K562 (cell line): ENCODE results near the gene DPH7.

Experiments used
- CCNT2 ChIP-seq: IDR thresholded peaks from 2 replicates; pipeline ENCODE4 v1.6.1; 2011; ENCODE audit warnings: borderline replicate concordance, low read depth, mild to moderate bottlenecking, moderate library complexity, mixed read lengths, low read length; ENCODE audit not compliant: insufficient read length; ENCODE audit errors: extremely low read depth
- CHD4 ChIP-seq: fragments of 200-600 bp; sonication (generic); IDR thresholded peaks from 3 replicates; pipeline ENCODE4 v1.6.1; 2012; ENCODE audit warnings: low read depth, mild to moderate bottlenecking, mixed read lengths, low read length, inconsistent platforms; ENCODE audit not compliant: insufficient read depth, insufficient replicate concordance, poor library complexity, severe bottlenecking
- CTCF ChIP-seq, 3 experiments: IDR thresholded peaks in 2 of 3; conservative IDR thresholded peaks in 1 of 3; 2 replicates each; pipeline ENCODE4 v1.5.1; 2011 to 2012; ENCODE audit warnings: low read length in 3 of 3, mild to moderate bottlenecking in 3 of 3, control low read depth in 2 of 3, improper control_type of control experiment in 1 of 3, inconsistent platforms in 1 of 3, low read depth in 1 of 3, mixed read lengths in 1 of 3, moderate library complexity in 1 of 3; ENCODE audit not compliant: insufficient read depth in 2 of 3
- E2F4 ChIP-seq: sonication (generic); formaldehyde crosslinking; IDR thresholded peaks from 2 replicates; pipeline ENCODE4 v1.8.0; 2022; ENCODE audit warnings: mild to moderate bottlenecking, low read depth, missing genetic modification reagents
- EZH2 ChIP-seq: IDR thresholded peaks from 2 replicates; pipeline ENCODE4 v1.6.1; 2012; ENCODE audit warnings: low read depth, mild to moderate bottlenecking, inconsistent platforms, low read length, borderline replicate concordance
- FOXK1 ChIP-seq: sonication (generic); formaldehyde crosslinking; IDR thresholded peaks from 2 replicates; pipeline ENCODE4 v1.8.0; 2022; ENCODE audit warnings: missing genetic modification reagents, mild to moderate bottlenecking, borderline replicate concordance
- HEY1 ChIP-seq: fragments of 250-450 bp; sonication (Bioruptor Pico); IDR thresholded peaks from 2 replicates; pipeline ENCODE4 v1.5.0; 2020; ENCODE audit warnings: mild to moderate bottlenecking, moderate library complexity, borderline replicate concordance
- MYC ChIP-seq, 2 experiments: fragments of 250-450 bp in 1 of 2; sonication (Bioruptor Pico) in 1 of 2; IDR thresholded peaks; 2 replicates each; pipeline versions ENCODE4 v1.5.1 to v1.6.1; 2012 to 2021; ENCODE audit warnings: low read depth in 2 of 2, borderline replicate concordance in 1 of 2, improper control_type of control experiment in 1 of 2, low read length in 1 of 2, mild to moderate bottlenecking in 1 of 2, moderate library complexity in 1 of 2
- POLR2A ChIP-seq: fragments of 450-650 bp; conservative IDR thresholded peaks from 2 replicates; pipeline ENCODE4 v1.6.1; 2016
- TEAD2 ChIP-seq: fragments of 450-650 bp; IDR thresholded peaks from 2 replicates; pipeline ENCODE4 v1.6.1; 2016; ENCODE audit warnings: missing genetic modification characterization, control low read depth, missing compliant biosample characterization
- USF2 ChIP-seq: sonication (generic); formaldehyde crosslinking; IDR thresholded peaks from 2 replicates; pipeline ENCODE4 v1.5.0; 2020; ENCODE audit warnings: missing genetic modification reagents
- ZBTB2 ChIP-seq: fragments of 450-650 bp; IDR thresholded peaks from 2 replicates; pipeline ENCODE4 v1.6.1; 2016; ENCODE audit warnings: antibody characterized with exemption
- ZNF143 ChIP-seq: sonication (generic); formaldehyde crosslinking; IDR thresholded peaks from 2 replicates; pipeline ENCODE4 v1.9.0; 2022; ENCODE audit warnings: mild to moderate bottlenecking, missing genetic modification reagents
- ZNF766 ChIP-seq: fragments of 200-800 bp; sonication (Bioruptor generic); conservative IDR thresholded peaks from 2 replicates; pipeline ENCODE4 v1.6.1; 2016; ENCODE audit warnings: missing genetic modification characterization, missing compliant biosample characterization

GRCh38 chr9:137598943-137599342, 20.2 kb upstream of the DPH7 start:
- TF ChIP-seq ZNF143 (CRISPR knock-in tag): no peak
- no peak for TF ChIP-seq CTCF (IDR thresholded peaks at IDR 0.05 in 2 of 3, conservative IDR thresholded peaks at IDR 0.05 in 1 of 3; ENCODE audit: insufficient read depth in 2 of 3, low read depth in 1 of 3, low read length in 3 of 3)
- no peak for TF ChIP-seq ZNF766 (CRISPR knock-in tag)
- TF ChIP-seq CCNT2: no peak
- no peak for TF ChIP-seq FOXK1 (CRISPR knock-in tag)
- TF ChIP-seq ZBTB2: no peak
- no peak for TF ChIP-seq TEAD2 (tag)
- no peak for TF ChIP-seq USF2
- no peak for TF ChIP-seq HEY1 (CRISPR knock-in tag)
- TF ChIP-seq CHD4: no peak
- no peak for TF ChIP-seq POLR2A
- TF ChIP-seq MYC (IDR thresholded peaks at IDR 0.05; ENCODE audit: low read depth, low read length): no peak
- TF ChIP-seq MYC (CRISPR knock-in tag; IDR thresholded peaks at IDR 0.05; ENCODE audit: borderline replicate concordance, low read depth): no peak
- TF ChIP-seq EZH2: no peak
- no peak for TF ChIP-seq E2F4
